Dedifferentiated amniotic fluid mesenchymal stem cell (primary cell): ENCODE results near the gene FAM229A.

Experiments used
- DNase-seq: peaks from one replicate; pipeline ENCODE4 v3.0.0-alpha.2; 2016; ENCODE audit errors: extremely low spot score

Gene FAM229A

GRCh38 chr1:32349211-32349708 lies 13.0 kb downstream of the FAM229A start:
- DNase-seq = no peak

DNA sequence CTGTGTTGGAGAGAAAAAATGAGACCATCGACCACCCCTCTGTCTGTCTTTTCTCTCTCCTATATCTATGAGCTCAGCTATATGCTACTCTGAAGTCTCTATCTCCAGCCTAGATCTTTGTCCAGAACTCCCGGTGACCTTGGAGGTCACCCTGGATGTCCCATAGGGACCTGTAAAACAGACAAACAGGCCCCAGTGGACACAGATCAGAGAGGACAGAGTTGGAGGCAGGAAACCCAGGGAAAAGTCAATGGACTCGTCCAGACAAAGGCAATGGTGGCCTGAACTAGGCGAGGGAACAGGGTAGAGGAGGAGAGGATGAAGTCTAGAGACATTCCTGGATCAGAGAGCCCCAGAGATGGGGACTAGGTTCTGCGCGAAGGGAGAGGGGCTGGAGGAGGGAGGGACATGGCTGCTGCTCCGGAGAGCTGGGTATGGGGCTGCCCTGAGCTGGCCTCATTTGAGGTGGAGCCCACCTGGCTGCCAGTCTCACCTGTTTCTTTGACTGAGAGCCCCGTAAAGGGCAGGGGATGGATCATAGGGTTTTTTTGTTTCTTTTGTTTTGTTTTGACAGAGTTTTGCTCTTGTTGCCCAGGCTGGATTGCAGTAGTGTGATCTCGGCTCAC lies 15.6 kb downstream of the FAM229A start:
- DNase-seq = no peak

- DNase-seq = no peak
Observed at GRCh38 chr1:32345289-32345827, 16.9 kb downstream of the FAM229A start.

- no peak for DNase-seq
Observed at GRCh38 chr1:32342704-32343103, 19.6 kb downstream of the FAM229A start.

GRCh38 chr1:32341971-32342370 lies 20.3 kb downstream of the FAM229A start:
- no peak for DNase-seq

GRCh38 chr1:32341186-32341757 lies 21.0 kb downstream of the FAM229A start:
- DNase-seq = no peak

GRCh38 chr1:32339363-32339978 lies 22.8 kb downstream of the FAM229A start:
- DNase-seq = no peak

DNA sequence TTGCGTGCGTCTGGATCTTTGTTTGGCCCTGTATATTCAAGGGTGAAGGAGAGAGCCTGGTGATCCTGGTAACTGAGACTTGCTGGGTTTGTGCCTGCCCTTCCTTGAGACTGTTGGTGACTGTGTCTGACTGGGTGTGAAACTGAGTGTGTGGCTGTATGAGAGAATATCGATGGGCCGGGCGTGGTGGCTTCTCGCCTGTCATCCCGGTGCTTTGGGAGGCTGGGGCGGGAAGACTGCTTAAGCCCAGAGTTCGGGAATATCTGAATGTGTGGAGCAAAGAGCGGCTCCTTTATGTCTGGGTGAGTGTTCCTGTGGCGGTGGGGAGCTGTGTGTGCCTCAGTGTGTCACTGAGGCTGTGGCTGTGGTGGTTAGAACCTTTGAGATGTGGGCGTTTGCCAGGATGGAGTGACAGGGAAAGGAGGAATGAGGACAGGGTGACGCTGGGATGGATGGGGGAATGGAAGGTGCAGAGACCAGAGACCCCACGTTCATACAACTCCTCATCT lies 23.6 kb downstream of the FAM229A start:
- DNase-seq = no peak

- no peak for DNase-seq
Observed at GRCh38 chr1:32337855-32338636, 24.2 kb downstream of the FAM229A start.

GRCh38 chr1:32336963-32337675 lies 25.2 kb downstream of the FAM229A start:
- DNase-seq = no peak

- no peak for DNase-seq
Observed at GRCh38 chr1:32336591-32336932, 25.7 kb downstream of the FAM229A start.

- DNase-seq = no peak
Observed at GRCh38 chr1:32335790-32336590, 26.3 kb downstream of the FAM229A start, which contains the start of gene MARCKSL1. MARCKSL1 (minus strand) TSS chr1:32336233; CDS start chr1:32336033, 200 bp downstream.

GRCh38 chr1:32335535-32335789 lies 26.8 kb downstream of the FAM229A start:
- no peak for DNase-seq

DNA sequence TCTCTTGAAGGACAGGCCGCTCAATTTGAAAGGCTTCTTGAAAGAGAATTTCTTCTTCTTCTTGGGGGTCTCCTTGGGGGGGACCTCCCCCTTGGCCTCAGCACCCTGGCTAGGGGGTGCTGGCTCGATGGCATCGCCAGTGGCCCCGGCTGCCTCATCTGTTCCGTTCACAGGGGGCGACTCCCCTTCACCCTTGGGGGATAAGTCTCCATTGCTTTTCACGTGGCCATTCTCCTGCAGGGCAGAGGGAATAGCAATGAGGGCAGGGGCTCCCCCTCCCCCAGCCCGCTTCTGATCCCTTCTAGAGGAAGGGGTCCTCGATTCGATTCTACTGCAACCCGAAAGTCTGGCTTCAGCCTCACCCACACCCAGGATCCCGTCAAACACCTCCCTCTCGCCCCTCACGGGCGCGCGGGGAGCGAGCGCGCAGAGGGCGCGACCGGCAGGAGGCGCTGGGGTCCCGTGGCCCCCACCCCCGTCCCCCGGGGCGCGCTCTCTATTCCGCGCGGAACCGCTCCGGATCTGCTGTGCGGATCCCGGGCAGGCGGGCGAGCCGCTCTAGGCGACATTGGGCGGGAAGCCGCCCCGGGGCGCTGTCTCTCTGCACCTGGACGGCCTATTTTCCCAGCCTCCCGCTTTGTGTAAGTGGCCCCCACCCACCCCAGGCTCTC lies 27.3 kb downstream of the FAM229A start:
- DNase-seq = no peak

GRCh38 chr1:32334274-32334861 lies 27.9 kb downstream of the FAM229A start:
- no peak for DNase-seq

- no peak for DNase-seq
Observed at GRCh38 chr1:32333251-32333963, 28.9 kb downstream of the FAM229A start.

DNA sequence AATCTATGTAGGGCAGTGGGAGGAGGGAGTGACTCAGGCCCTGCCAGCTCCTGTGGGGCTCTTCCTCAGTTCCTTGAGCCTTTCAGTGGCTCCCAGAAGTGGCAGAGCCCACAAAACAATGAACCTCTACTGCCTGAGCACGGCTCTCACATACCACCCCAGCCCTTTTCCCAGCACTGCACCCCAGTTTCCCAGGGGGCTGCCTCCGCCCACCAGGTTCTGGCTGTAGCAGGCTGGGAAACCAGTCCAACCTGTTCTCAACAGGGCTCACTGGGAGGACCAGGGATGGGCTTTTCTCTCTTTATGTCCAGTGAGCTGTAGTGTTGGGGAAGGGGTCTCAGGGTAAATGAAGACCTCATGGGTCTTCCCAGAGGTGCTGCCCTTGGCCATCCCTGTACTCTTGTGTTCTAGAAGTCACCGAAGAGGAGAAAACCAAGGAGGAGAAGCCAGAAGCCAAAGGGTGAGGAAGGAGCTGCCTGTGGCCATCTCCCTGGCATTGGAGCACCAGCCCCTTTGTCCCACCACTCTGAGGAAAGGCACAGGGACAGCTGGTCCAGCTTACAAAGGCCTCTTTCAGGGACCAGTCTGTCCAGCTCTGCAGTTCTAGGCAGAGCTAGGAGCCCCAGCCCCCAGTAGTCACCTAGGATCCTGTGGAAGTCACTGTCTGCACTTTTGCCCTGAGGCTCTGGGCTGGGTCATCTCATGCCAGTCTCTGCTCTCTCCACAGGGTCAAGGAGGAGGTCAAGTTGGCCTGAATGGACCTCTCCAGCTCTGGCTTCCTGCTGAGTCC lies 29.8 kb downstream of the FAM229A start:
- no peak for DNase-seq

- DNase-seq = no peak
Observed at GRCh38 chr1:32331549-32331948, 30.7 kb downstream of the FAM229A start.
